CD4-positive, alpha-beta T cell (primary cell): ENCODE measurements around the gene ZC3H4. TPM values are rescaled to one million over a fixed set of nuclear protein-coding genes. Genes with fewer than 3 reads are reported as not detected.
A peak's percentile ranks its signal among the peaks of the same experiment; 100 is the strongest.

Experiments
- ATAC-seq: fragments of 200-7000 bp; cut with Tn5 transposase; one replicate; pipeline ENCODE4 v1.10.0; 2022; ENCODE audit warnings: mild to moderate bottlenecking; ENCODE audit not compliant: poor library complexity
- CTCF ChIA-PET: fragments of 350-600 bp; sonication (Branson Sonifier 250); formaldehyde crosslinking; loops from one replicate; lab custom pipeline; 2021; ENCODE audit warnings: antibody characterized with exemption, inconsistent platforms; lab: Charles Lee
- POLR2A ChIA-PET: fragments of 350-600 bp; sonication (Branson Sonifier 250); formaldehyde crosslinking; loops from one replicate; lab custom pipeline; 2021; ENCODE audit warnings: antibody characterized with exemption, inconsistent platforms; lab: Charles Lee
- DNase-seq, 14 experiments: peaks; one replicate each; pipeline ENCODE4 v3.0.0-alpha.2; 2013 to 2020; ENCODE audit warnings: mixed read lengths in 2 of 14
- H3K27ac ChIP-seq, 2 donors: one replicate each; pipeline versions ENCODE4 v1.5.1 to v1.7.0; 2013; ENCODE audit warnings: low read length in 2 of 2, low read depth in 1 of 2, mild to moderate bottlenecking in 1 of 2
- H3K27me3 ChIP-seq, 2 experiments: 1 replicate in 1 of 2; 2 replicates in 1 of 2; pipeline versions ENCODE4 v1.6.1 to v1.7.0; 2013; ENCODE audit warnings: low read length in 2 of 2, control low read depth in 1 of 2, mild to moderate bottlenecking in 1 of 2, moderate library complexity in 1 of 2; ENCODE audit not compliant: insufficient read depth in 2 of 2, control insufficient read depth in 1 of 2
- H3K36me3 ChIP-seq: one replicate; pipeline ENCODE4 v1.6.1; 2013; ENCODE audit warnings: low read length, control low read depth; ENCODE audit not compliant: insufficient read depth
- H3K4me1 ChIP-seq: one replicate; pipeline ENCODE4 v1.6.1; 2013; ENCODE audit warnings: low read length, control low read depth; ENCODE audit not compliant: insufficient read depth
- H3K4me3 ChIP-seq: one replicate; pipeline ENCODE4 v1.5.1; 2013; ENCODE audit warnings: mild to moderate bottlenecking, low read length, moderate library complexity
- H3K9me3 ChIP-seq, 2 experiments: 1 replicate in 1 of 2; 2 replicates in 1 of 2; pipeline versions ENCODE4 v1.6.1 to v1.7.0; 2013; ENCODE audit warnings: low read length in 2 of 2, mild to moderate bottlenecking in 2 of 2, control low read depth in 1 of 2, moderate library complexity in 1 of 2; ENCODE audit not compliant: control insufficient read depth in 1 of 2, insufficient read depth in 1 of 2
- H3K27ac Mint-ChIP-seq: one replicate; pipeline ENCODE4 v1.8.0; 2020; ENCODE audit warnings: mixed read lengths
- H3K27me3 Mint-ChIP-seq: one replicate; pipeline ENCODE4 v1.8.0; 2021; ENCODE audit warnings: mixed read lengths
- H3K36me3 Mint-ChIP-seq: one replicate; pipeline ENCODE4 v1.8.0; 2021; ENCODE audit warnings: low read depth, mixed read lengths
- H3K4me1 Mint-ChIP-seq: one replicate; pipeline ENCODE4 v1.8.0; 2021; ENCODE audit warnings: low read depth, mixed read lengths
- H3K4me3 Mint-ChIP-seq: one replicate; pipeline ENCODE4 v1.8.0; 2020; ENCODE audit warnings: mild to moderate bottlenecking, mixed read lengths
- H3K9me3 Mint-ChIP-seq: one replicate; pipeline ENCODE4 v1.8.0; 2020; ENCODE audit warnings: mixed read lengths
- CTCF ChIP-seq: fragments of 200-600 bp; IDR thresholded peaks from one replicate; pipeline ENCODE4 v1.8.0; 2022; ENCODE audit warnings: antibody characterized with exemption, mild to moderate bottlenecking
- intact Hi-C, 2 experiments: fragments of 100-400 bp; cut with DNase I in 1 of 2; cut with micrococcal nuclease in 1 of 2; formaldehyde crosslinking; loops; one replicate each; pipeline versions ENCODE4 v1.15.1 to v1.9.0; 2023 to 2025; cut with DNase I, micrococcal nuclease
- total RNA-seq, 174 experiments: library from RNA in 2 of 174; stranded (reverse) in 2 of 174; gene quantifications; one replicate each; pipeline ENCODE4 v1.2.3 and lab custom pipeline; 2021 to 2026

ZC3H4 gene
- total RNA-seq, 2 experiments from 2014 or later = 39.4 to 43.7 TPM

GRCh38 chr19:47111006-47111621 lies 2.5 kb downstream of the ZC3H4 start:
- intact Hi-C loops = loop anchor here (2.0 to 5.0 kb wide), 5 partner anchors 16 to 254 kb away; partner anchors contain the start of gene TMEM160 (in 1 of the 2)
- Histone ChIP-seq H3K9me3 (no peaks in the 10 kb centered on the region), H3K27me3 (no peaks in the 10 kb centered on the region), H3K36me3 (no peaks in the 10 kb centered on the region), H3K27ac (peak overlapping the region; percentile 99 to 100), H3K4me3 (peak overlapping the region; percentile 82), H3K4me1 (peaks cover 45% of the 10 kb centered on the region)
- TF ChIP-seq CTCF = no peak
- POLR2A ChIA-PET = interaction anchor here (0.8 to 10.4 kb wide), 11 partner anchors 8 to 497 kb away, joined by 3 to 124 read pairs (median 21); partner anchors contain the start of genes BICRA, INAFM1 and SAE1
- ATAC-seq = no peak
- H3K4me3 Mint-ChIP-seq = peak overlapping the region; percentile 98
- H3K4me1 Mint-ChIP-seq = peaks cover 58% of the 10 kb centered on the region
- no peaks in the 10 kb centered on the region for H3K9me3 Mint-ChIP-seq
- peak in 13 of 14 experiments; percentile 27 to 77 (median 38) for DNase-seq
- peak overlapping the region; percentile 98 for H3K27ac Mint-ChIP-seq
- no peaks in the 10 kb centered on the region for H3K27me3 Mint-ChIP-seq
- CTCF ChIA-PET = interaction anchor here (1.1 kb wide), 1 partner anchor 31 kb away, joined by 3 read pairs; no protein-coding TSS in a partner anchor
- H3K36me3 Mint-ChIP-seq = peaks cover 36% of the 10 kb centered on the region

- Mint-ChIP-seq H3K36me3 (peaks cover 39% of the 10 kb centered on the region), H3K27me3 (no peaks in the 10 kb centered on the region), H3K4me3 (peak overlapping the region; percentile 98), H3K9me3 (no peaks in the 10 kb centered on the region), H3K27ac (peak overlapping the region; percentile 98), H3K4me1 (peaks cover 63% of the 10 kb centered on the region)
- DNase-seq (peak in 13 of 14 experiments; percentile 26 to 78 (median 62)), ATAC-seq (no peak)
- intact Hi-C loops = loop anchor here (2.0 to 5.0 kb wide), 5 partner anchors 16 to 253 kb away; partner anchors contain the start of gene TMEM160 (in 1 of the 2)
- CTCF ChIA-PET = no interaction called here
- peaks cover 51% of the 10 kb centered on the region for H3K4me1 ChIP-seq
- no peak for TF ChIP-seq CTCF
- peak overlapping the region; percentile 99 to 100 for H3K27ac ChIP-seq
- H3K36me3 ChIP-seq = no peaks in the 10 kb centered on the region
- no peaks in the 10 kb centered on the region for H3K9me3 ChIP-seq
- POLR2A ChIA-PET = interaction anchor here (0.9 to 10.4 kb wide), 4 partner anchors 16 to 498 kb away, joined by 3 to 124 read pairs (median 26); partner anchors contain the start of genes BICRA and SAE1
- peak overlapping the region; percentile 82 for H3K4me3 ChIP-seq
- H3K27me3 ChIP-seq = no peaks in the 10 kb centered on the region
These were observed 3.0 kb downstream of the ZC3H4 start for GRCh38 chr19:47110521-47111005.

GRCh38 chr19:47109541-47110375 lies 3.8 kb downstream of the ZC3H4 start:
- H3K27me3 ChIP-seq = no peaks in the 10 kb centered on the region
- ATAC-seq = no peak
- no peaks in the 10 kb centered on the region for H3K27me3 Mint-ChIP-seq
- peak overlapping the region; percentile 99 to 100 for H3K27ac ChIP-seq
- peak in 11 of 14 experiments; percentile 25 to 74 (median 48) for DNase-seq
- peaks cover 40% of the 10 kb centered on the region for H3K36me3 Mint-ChIP-seq
- H3K36me3 ChIP-seq = peaks cover 4% of the 10 kb centered on the region
- H3K4me1 ChIP-seq = peaks cover 59% of the 10 kb centered on the region
- peaks cover 70% of the 10 kb centered on the region for H3K4me1 Mint-ChIP-seq
- ChIA-PET POLR2A (interaction anchor here (0.9 to 10.4 kb wide), 4 partner anchors 16 to 499 kb away, joined by 3 to 124 read pairs (median 5); partner anchors contain the start of gene BICRA), CTCF (interaction anchor here (1.3 kb wide), 1 partner anchor 135 kb away, joined by 4 read pairs; no protein-coding TSS in a partner anchor)
- H3K4me3 Mint-ChIP-seq = peak overlapping the region; percentile 98
- intact Hi-C loops = loop anchor here (2.0 to 10.0 kb wide), 6 partner anchors 15 to 252 kb away; partner anchors contain the start of genes NPAS1 (in 1 of the 2) and TMEM160 (in 1 of the 2)
- TF ChIP-seq CTCF = no peak
- no peaks in the 10 kb centered on the region for H3K9me3 ChIP-seq
- no peaks in the 10 kb centered on the region for H3K9me3 Mint-ChIP-seq
- peak overlapping the region; percentile 98 for H3K27ac Mint-ChIP-seq
- H3K4me3 ChIP-seq = peak overlapping the region; percentile 82
